DND-41 (cell line): Measurements from ENCODE around the gene SOSTDC1.

Source experiments
- ATAC-seq: fragments of 200-7000 bp; cut with Tn5 transposase; 3 replicates; pipeline ENCODE4 v1.9.1; 2021; ENCODE audit warnings: low read depth; ENCODE audit not compliant: insufficient read depth
- DNase-seq: peaks from one replicate; pipeline ENCODE4 v3.0.0-alpha.2; 2020
- H2AFZ ChIP-seq: 2 replicates; pipeline ENCODE4 v1.6.0; 2012; ENCODE audit warnings: low read depth, low read length
- H3K27ac ChIP-seq: 2 replicates; pipeline ENCODE4 v1.5.1; 2012; ENCODE audit warnings: low read length, inconsistent platforms
- H3K27me3 ChIP-seq: fragments of 200-600 bp; sonication (generic); 2 replicates; pipeline ENCODE4 v1.6.0; 2012; ENCODE audit warnings: low read length, mild to moderate bottlenecking, inconsistent platforms; ENCODE audit not compliant: insufficient read depth, poor library complexity
- H3K36me3 ChIP-seq: 2 replicates; pipeline ENCODE4 v1.5.1; 2012; ENCODE audit warnings: low read length, inconsistent platforms; ENCODE audit not compliant: insufficient read depth
- H3K4me1 ChIP-seq: 2 replicates; pipeline ENCODE4 v1.5.1; 2012; ENCODE audit warnings: mild to moderate bottlenecking, low read length; ENCODE audit not compliant: insufficient read depth
- H3K4me2 ChIP-seq: 2 replicates; pipeline ENCODE4 v1.6.0; 2012; ENCODE audit warnings: mild to moderate bottlenecking, moderate library complexity, low read length, inconsistent platforms; ENCODE audit not compliant: insufficient read depth
- H3K4me3 ChIP-seq, 2 experiments: fragments of 200-600 bp in 1 of 2; shearing (Covaris generic) in 1 of 2; 2 replicates each; pipeline ENCODE4 v1.5.1; 2012 to 2016; ENCODE audit warnings: inconsistent platforms in 2 of 2, low read length in 2 of 2, mild to moderate bottlenecking in 2 of 2, low read depth in 1 of 2, moderate library complexity in 1 of 2
- H3K79me2 ChIP-seq: 2 replicates; pipeline ENCODE4 v1.6.0; 2012; ENCODE audit warnings: low read length, inconsistent platforms; ENCODE audit not compliant: insufficient read depth
- H3K9ac ChIP-seq: 2 replicates; pipeline ENCODE4 v1.6.0; 2012; ENCODE audit warnings: low read depth, mild to moderate bottlenecking, inconsistent platforms, low read length, moderate library complexity
- H3K9me3 ChIP-seq: 2 replicates; pipeline ENCODE4 v1.5.1; 2012; ENCODE audit warnings: low read length, moderate library complexity, mild to moderate bottlenecking, inconsistent platforms; ENCODE audit not compliant: insufficient read depth, severe bottlenecking
- H4K20me1 ChIP-seq: 2 replicates; pipeline ENCODE4 v1.6.0; 2012; ENCODE audit warnings: low read length; ENCODE audit not compliant: insufficient read depth
- EZH2 ChIP-seq: IDR thresholded peaks from 3 replicates; pipeline ENCODE4 v1.6.1; 2012; ENCODE audit warnings: borderline replicate concordance, low read depth, mild to moderate bottlenecking, moderate library complexity, low read length, inconsistent platforms; ENCODE audit not compliant: severe bottlenecking
- TF ChIP-seq, protein P1 (sequence below): IDR thresholded peaks from 2 replicates; pipeline ENCODE4 v1.5.1; 2012; ENCODE audit warnings: borderline replicate concordance, low read length, moderate library complexity, mild to moderate bottlenecking; ENCODE audit not compliant: poor library complexity, severe bottlenecking; ENCODE audit errors: extremely low read depth

Gene SOSTDC1

DNA sequence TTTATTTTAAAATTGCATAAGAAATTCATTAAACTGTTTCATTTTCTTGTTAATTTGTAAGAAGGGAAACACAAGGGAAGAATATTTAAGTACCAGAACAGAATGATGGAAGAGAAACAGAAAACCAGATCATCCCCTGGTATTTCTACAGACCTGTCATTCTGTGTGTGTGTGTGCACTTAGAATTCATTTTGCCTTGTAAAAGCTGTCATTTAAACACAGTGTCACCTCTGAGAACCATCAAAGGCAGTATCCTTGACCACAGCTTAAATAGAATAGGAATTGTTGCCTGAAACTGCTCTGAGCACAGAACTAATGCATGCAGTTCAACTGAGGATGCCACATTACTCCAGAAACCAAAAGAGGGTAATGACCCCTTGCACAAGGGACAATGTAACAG is 37.4 kb downstream of the SOSTDC1 start:
- no peak overlapping the region for H3K9ac ChIP-seq
- no peaks in the 10 kb centered on the region for H3K9me3 ChIP-seq
- no peak overlapping the region for H3K27ac ChIP-seq
- no peak overlapping the region for H3K4me3 ChIP-seq
- no peaks in the 10 kb centered on the region for H3K36me3 ChIP-seq
- no peak overlapping the region for H2AFZ ChIP-seq
- H3K79me2 ChIP-seq: no peaks in the 10 kb centered on the region
- no peak for DNase-seq
- no peaks in the 10 kb centered on the region for H4K20me1 ChIP-seq
- TF ChIP-seq, protein P1, sequence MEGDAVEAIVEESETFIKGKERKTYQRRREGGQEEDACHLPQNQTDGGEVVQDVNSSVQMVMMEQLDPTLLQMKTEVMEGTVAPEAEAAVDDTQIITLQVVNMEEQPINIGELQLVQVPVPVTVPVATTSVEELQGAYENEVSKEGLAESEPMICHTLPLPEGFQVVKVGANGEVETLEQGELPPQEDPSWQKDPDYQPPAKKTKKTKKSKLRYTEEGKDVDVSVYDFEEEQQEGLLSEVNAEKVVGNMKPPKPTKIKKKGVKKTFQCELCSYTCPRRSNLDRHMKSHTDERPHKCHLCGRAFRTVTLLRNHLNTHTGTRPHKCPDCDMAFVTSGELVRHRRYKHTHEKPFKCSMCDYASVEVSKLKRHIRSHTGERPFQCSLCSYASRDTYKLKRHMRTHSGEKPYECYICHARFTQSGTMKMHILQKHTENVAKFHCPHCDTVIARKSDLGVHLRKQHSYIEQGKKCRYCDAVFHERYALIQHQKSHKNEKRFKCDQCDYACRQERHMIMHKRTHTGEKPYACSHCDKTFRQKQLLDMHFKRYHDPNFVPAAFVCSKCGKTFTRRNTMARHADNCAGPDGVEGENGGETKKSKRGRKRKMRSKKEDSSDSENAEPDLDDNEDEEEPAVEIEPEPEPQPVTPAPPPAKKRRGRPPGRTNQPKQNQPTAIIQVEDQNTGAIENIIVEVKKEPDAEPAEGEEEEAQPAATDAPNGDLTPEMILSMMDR: no peak
- no peak for TF ChIP-seq EZH2
- H3K4me1 ChIP-seq: no peaks in the 10 kb centered on the region
- no peak overlapping the region for H3K4me2 ChIP-seq
- no peak for ATAC-seq
- no peaks in the 10 kb centered on the region for H3K27me3 ChIP-seq

GRCh38 chr7:16423761-16424160 is 41.8 kb downstream of the SOSTDC1 start:
- no peaks in the 10 kb centered on the region for H4K20me1 ChIP-seq
- H3K9ac ChIP-seq: no peak overlapping the region
- H3K27ac ChIP-seq: no peak overlapping the region
- H2AFZ ChIP-seq: no peak overlapping the region
- H3K4me1 ChIP-seq: no peaks in the 10 kb centered on the region
- no peaks in the 10 kb centered on the region for H3K9me3 ChIP-seq
- H3K27me3 ChIP-seq: no peaks in the 10 kb centered on the region
- no peak for TF ChIP-seq EZH2
- TF ChIP-seq, protein P1: no peak
- H3K4me2 ChIP-seq: no peak overlapping the region
- ATAC-seq: no peak
- DNase-seq: no peak
- no peaks in the 10 kb centered on the region for H3K79me2 ChIP-seq
- no peak overlapping the region for H3K4me3 ChIP-seq
- no peaks in the 10 kb centered on the region for H3K36me3 ChIP-seq

DNA sequence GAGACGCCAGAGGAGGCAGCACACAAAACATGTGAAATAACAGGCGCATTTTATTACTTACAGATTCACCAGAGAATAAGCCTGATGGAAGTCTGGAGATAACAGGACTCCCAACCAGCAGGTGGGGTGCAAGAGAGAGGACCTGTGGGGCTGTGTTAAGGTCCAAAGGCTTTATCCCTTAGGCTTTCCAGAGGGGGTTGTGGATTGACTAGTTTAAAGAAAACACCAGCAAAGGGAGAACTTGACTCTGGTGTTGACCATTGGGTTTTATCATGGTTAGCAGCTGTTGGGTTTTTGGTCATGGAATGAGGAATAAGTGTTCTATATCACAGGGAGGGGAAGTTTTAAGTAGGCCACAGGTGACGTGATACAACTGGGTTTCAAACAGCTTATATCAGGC is 42.6 kb downstream of the SOSTDC1 start:
- H2AFZ ChIP-seq: no peak overlapping the region
- no peak overlapping the region for H3K9ac ChIP-seq
- no peaks in the 10 kb centered on the region for H3K79me2 ChIP-seq
- H4K20me1 ChIP-seq: no peaks in the 10 kb centered on the region
- H3K4me1 ChIP-seq: no peaks in the 10 kb centered on the region
- no peaks in the 10 kb centered on the region for H3K9me3 ChIP-seq
- DNase-seq (no peak), ATAC-seq (no peak)
- no peak for TF ChIP-seq EZH2
- TF ChIP-seq, protein P1: no peak
- no peak overlapping the region for H3K4me3 ChIP-seq
- no peak overlapping the region for H3K27ac ChIP-seq
- H3K36me3 ChIP-seq: no peaks in the 10 kb centered on the region
- no peak overlapping the region for H3K4me2 ChIP-seq
- no peaks in the 10 kb centered on the region for H3K27me3 ChIP-seq

GRCh38 chr7:16422103-16422435 is 43.5 kb downstream of the SOSTDC1 start:
- Histone ChIP-seq H3K4me3 (no peak overlapping the region), H3K4me2 (no peak overlapping the region), H3K27me3 (no peaks in the 10 kb centered on the region), H3K9me3 (no peaks in the 10 kb centered on the region), H3K79me2 (no peaks in the 10 kb centered on the region), H3K4me1 (no peaks in the 10 kb centered on the region), H3K36me3 (no peaks in the 10 kb centered on the region), H4K20me1 (no peaks in the 10 kb centered on the region), H3K9ac (no peak overlapping the region), H2AFZ (no peak overlapping the region), H3K27ac (no peak overlapping the region)
- no peak for ATAC-seq
- no peak for DNase-seq
- TF ChIP-seq, protein P1: no peak
- TF ChIP-seq EZH2: no peak
